ENCODE measurements around the gene MLH1. TPM values are rescaled to one million over a fixed set of nuclear protein-coding genes. Genes with fewer than 3 reads are reported as not detected.

MLH1 gene
- total RNA-seq, 1 experiment from 2014 or later = 47.2 TPM

GRCh38 chr3:37026851-37027250 lies 33.5 kb downstream of the MLH1 start:
- ChIA-PET CTCF (no interaction called here), POLR2A (no interaction called here)
- ATAC-seq (no peak), DNase-seq (ENCODE audit: low spot score) (no peak)
- peaks cover 74% of the 10 kb centered on the region for H3K36me3 Mint-ChIP-seq
- TF ChIP-seq E2F4 (CRISPR knock-in tag; IDR thresholded peaks at IDR 0.05; ENCODE audit: borderline replicate concordance, low read depth) = no peak
- TF ChIP-seq FOXP4 (CRISPR knock-in tag; IDR thresholded peaks at IDR 0.05) = no peak
- no peak for TF ChIP-seq EMX1 (CRISPR knock-in tag; IDR thresholded peaks at IDR 0.05)
- TF ChIP-seq JAZF1 (CRISPR knock-in tag; IDR thresholded peaks at IDR 0.05) = no peak
- TF ChIP-seq ZSCAN18 (CRISPR knock-in tag; IDR thresholded peaks at IDR 0.05) = no peak
- TF ChIP-seq ATF1 (CRISPR knock-in tag; IDR thresholded peaks at IDR 0.05) = no peak
- no peak for TF ChIP-seq GRHL2 (CRISPR knock-in tag; IDR thresholded peaks at IDR 0.05; ENCODE audit: insufficient replicate concordance, severe bottlenecking)
- TF ChIP-seq, protein P1, sequence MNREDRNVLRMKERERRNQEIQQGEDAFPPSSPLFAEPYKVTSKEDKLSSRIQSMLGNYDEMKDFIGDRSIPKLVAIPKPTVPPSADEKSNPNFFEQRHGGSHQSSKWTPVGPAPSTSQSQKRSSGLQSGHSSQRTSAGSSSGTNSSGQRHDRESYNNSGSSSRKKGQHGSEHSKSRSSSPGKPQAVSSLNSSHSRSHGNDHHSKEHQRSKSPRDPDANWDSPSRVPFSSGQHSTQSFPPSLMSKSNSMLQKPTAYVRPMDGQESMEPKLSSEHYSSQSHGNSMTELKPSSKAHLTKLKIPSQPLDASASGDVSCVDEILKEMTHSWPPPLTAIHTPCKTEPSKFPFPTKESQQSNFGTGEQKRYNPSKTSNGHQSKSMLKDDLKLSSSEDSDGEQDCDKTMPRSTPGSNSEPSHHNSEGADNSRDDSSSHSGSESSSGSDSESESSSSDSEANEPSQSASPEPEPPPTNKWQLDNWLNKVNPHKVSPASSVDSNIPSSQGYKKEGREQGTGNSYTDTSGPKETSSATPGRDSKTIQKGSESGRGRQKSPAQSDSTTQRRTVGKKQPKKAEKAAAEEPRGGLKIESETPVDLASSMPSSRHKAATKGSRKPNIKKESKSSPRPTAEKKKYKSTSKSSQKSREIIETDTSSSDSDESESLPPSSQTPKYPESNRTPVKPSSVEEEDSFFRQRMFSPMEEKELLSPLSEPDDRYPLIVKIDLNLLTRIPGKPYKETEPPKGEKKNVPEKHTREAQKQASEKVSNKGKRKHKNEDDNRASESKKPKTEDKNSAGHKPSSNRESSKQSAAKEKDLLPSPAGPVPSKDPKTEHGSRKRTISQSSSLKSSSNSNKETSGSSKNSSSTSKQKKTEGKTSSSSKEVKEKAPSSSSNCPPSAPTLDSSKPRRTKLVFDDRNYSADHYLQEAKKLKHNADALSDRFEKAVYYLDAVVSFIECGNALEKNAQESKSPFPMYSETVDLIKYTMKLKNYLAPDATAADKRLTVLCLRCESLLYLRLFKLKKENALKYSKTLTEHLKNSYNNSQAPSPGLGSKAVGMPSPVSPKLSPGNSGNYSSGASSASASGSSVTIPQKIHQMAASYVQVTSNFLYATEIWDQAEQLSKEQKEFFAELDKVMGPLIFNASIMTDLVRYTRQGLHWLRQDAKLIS (CRISPR knock-in tag; IDR thresholded peaks at IDR 0.05; ENCODE audit: borderline replicate concordance) = no peak
- no peak for TF ChIP-seq NFYB (CRISPR knock-in tag; conservative IDR thresholded peaks at IDR 0.05; ENCODE audit: low read depth)
- no peak overlapping the region for H3K27ac Mint-ChIP-seq
- no peaks in the 10 kb centered on the region for H3K27me3 Mint-ChIP-seq (ENCODE audit: low read depth)
- peaks cover 11% of the 10 kb centered on the region for H3K9me3 Mint-ChIP-seq
- H3K4me3 Mint-ChIP-seq = no peak overlapping the region
- no peaks in the 10 kb centered on the region for H3K4me1 Mint-ChIP-seq

GRCh38 chr3:37028329-37028728 lies 35.0 kb downstream of the MLH1 start:
- no peak overlapping the region for H3K27ac Mint-ChIP-seq
- ATAC-seq (no peak), DNase-seq (ENCODE audit: low spot score) (no peak)
- TF ChIP-seq ARID4B (CRISPR knock-in tag; IDR thresholded peaks at IDR 0.05; ENCODE audit: borderline replicate concordance) (no peak), NR3C1 (CRISPR knock-in tag; conservative IDR thresholded peaks at IDR 0.05; ENCODE audit: low read depth) (no peak)
- CTCF ChIA-PET = no interaction called here
- no peak overlapping the region for H3K4me3 Mint-ChIP-seq
- POLR2A ChIA-PET = no interaction called here
- peaks cover 11% of the 10 kb centered on the region for H3K9me3 Mint-ChIP-seq
- H3K36me3 Mint-ChIP-seq = peaks cover 65% of the 10 kb centered on the region
- H3K27me3 Mint-ChIP-seq (ENCODE audit: low read depth) = no peaks in the 10 kb centered on the region
- H3K4me1 Mint-ChIP-seq = no peaks in the 10 kb centered on the region

Data from WTC11 (cell line).